Measurements from ENCODE around the gene ACOX1.

Gene ACOX1

GRCh38 chr17:76008208-76008607, 29.2 kb upstream of the ACOX1 start:
- no peak for DNase-seq

GRCh38 chr17:76007850-76008165, 28.8 kb upstream of the ACOX1 start:
- DNase-seq, result no peak

GRCh38 chr17:76007131-76007849, 28.3 kb upstream of the ACOX1 start:
- DNase-seq, result no peak

- peak; percentile 75 to 84 for DNase-seq
Measured at GRCh38 chr17:76005263-76006149, 26.5 kb upstream of the ACOX1 start.

DNA sequence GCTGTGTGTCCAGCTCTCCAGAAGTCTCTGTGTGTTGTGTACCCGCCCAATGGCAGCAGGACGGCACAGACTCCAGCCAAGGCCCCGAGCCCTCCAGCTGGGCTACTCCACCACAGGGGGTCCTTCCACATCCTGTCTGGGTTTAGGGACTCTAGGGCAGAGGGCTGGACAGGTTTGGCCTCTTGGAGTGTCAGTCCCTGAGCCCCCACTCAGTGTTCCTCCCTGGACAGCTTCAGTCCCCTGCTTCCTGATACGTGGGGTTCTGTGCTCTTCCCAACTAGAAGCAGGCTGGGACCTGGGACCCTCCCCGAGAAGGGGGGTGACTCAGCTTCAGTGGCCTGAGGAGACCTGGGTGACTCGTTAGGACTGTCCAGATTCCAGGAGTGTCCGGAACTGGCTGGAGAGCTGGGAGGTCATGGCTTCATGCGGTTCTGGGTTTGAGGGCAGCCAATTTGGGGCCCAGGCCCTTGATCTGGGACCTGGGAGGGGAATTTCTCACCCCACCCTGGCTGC, 25.8 kb upstream of the ACOX1 start:
- no peak for DNase-seq

DNA sequence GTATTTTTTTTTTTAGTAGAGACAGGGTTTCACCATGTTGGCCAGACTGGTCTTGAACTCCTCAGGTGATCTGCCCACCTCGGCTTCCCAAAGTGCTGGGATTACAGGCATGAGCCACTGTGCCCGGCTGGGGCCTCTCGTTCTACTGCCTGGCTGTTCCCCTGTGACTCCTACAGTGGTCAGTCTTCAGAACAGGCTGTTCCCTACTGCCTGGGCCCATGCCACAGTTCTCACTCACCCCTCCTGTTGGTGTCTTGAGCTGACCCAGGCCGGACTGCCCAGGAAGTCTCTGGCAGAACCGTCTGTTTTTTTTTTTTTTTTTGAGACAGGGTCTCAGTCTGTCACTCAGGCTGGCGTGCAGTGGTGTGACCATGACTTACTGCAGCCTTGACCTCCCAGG, 24.9 kb upstream of the ACOX1 start:
- DNase-seq, result no peak

- DNase-seq, result no peak
Measured at GRCh38 chr17:76002100-76002499, 23.1 kb upstream of the ACOX1 start.

GRCh38 chr17:76000755-76001521, 22.0 kb upstream of the ACOX1 start, which contains the start of gene CDK3:
Gene CDK3, plus strand, starts transcription at chr17:76000855. Its CDS starts 571 bp downstream, at chr17:76001426.
- no peak for DNase-seq

DNA sequence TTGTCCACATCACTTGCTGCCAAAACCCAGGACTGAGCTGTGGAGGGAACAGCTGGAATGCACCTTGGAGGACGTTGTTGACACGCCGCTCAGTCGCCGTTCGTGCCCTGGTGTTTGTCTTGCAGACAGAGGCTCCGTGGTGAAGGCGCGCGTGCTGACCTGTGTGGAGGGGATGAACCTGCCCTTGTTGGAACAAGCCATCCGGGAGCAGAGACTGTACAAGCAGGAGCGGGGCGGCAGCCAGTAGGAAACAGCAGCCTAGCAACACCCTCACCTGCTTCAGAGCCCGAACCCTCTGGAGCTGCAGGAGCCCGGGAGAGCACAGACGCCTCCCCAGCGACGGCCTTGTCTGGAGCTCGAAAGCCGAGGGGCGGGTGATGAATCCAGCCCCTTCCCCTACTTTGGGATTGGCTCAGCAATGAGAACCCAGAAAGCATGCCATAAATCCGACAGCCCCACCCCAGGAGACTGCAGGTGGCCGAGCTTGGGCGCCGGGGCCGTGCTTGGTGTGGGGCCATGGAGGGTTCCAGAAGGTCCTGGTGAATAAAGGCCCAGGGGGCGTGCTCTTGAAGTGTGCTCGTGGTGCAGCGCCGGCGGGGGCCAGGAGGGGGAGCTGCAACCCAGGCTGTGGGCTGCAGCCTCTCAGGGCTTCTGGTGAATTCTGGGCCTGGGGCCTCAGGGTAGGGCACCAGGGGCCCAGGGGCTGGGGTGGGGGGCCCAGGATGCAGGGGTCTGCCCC, 21.2 kb upstream of the ACOX1 start:
- peak; percentile 51 to 58 for DNase-seq

DNA sequence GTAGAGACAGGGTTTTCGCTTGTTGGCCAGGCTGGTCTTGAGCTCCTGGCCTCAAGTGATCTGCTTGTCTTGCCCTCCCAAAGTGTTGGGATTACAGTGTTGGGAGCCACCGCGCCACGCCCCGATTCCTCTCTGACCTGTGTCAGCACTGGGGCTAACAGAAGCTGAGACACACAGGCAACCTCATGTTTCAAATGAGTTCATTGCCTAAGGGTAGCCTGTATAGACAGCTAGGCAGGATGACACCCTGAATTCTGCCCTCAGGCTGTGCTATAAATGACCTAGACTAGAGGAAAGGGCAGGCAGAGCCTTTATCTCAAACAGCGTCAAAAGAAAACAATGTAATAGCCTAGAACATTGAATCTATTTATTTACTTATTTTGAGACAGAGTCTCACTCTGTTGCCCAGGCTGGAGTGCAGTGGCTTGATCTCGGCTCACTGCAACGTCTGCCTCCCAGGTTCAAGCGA, 19.4 kb upstream of the ACOX1 start:
- DNase-seq, result no peak

- no peak for DNase-seq
Measured at GRCh38 chr17:75996665-75997590, 18.0 kb upstream of the ACOX1 start.

- DNase-seq, result no peak
Measured at GRCh38 chr17:75995385-75995925, 16.5 kb upstream of the ACOX1 start.

DNA sequence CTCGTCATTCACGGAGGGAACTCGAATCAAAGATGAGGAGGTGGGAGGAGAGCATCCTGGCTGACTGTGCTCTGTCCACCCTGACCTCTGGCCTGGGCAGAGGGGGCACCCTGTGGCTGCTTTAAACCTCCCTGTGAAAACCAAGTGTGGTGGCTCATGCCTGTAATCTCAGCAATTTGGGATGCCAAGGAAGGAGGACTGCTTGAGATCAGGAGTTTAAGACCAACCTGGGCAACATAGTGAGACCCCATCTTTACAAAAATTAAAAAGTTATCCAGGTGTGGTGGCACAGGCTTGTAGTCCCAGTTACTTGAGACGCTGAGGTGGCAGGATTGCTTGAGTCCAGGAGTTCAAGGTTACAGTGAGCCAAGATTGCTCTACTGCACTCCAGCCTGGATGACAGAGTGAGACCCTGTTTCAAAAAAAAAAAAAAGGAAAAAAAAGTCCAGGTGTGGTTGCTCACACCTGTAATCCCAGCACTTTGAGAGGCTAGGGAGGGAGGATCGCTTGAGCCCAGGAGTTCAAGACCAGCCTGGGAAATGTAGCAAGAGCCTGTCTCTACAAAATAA, 15.9 kb upstream of the ACOX1 start:
- DNase-seq, result no peak

DNA sequence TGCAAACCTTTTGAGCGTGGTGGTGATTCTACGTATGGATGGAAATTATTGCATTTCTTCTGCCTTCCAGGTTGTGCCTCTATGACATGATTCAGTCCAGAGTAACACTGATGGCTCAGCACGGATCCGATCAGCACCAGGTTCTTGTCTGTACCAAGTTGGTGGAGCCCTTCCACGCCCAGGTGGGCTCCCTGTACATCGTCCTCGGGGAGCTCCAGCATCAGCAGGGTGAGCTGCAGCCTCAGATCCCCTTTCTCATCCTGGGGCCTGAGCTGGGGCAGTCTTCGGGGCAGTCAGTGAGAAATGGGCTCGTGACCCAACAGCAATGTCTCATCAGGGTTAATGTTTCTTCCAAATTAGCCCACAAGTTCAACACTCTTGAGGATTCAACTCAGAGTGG, 12.4 kb upstream of the ACOX1 start:
- no peak for DNase-seq

GRCh38 chr17:75987041-75987440, 8.1 kb upstream of the ACOX1 start:
- no peak for DNase-seq

GRCh38 chr17:75985986-75986385, 7.0 kb upstream of the ACOX1 start:
- DNase-seq, result no peak

GRCh38 chr17:75983501-75984181, 4.7 kb upstream of the ACOX1 start:
- no peak for DNase-seq

DNA sequence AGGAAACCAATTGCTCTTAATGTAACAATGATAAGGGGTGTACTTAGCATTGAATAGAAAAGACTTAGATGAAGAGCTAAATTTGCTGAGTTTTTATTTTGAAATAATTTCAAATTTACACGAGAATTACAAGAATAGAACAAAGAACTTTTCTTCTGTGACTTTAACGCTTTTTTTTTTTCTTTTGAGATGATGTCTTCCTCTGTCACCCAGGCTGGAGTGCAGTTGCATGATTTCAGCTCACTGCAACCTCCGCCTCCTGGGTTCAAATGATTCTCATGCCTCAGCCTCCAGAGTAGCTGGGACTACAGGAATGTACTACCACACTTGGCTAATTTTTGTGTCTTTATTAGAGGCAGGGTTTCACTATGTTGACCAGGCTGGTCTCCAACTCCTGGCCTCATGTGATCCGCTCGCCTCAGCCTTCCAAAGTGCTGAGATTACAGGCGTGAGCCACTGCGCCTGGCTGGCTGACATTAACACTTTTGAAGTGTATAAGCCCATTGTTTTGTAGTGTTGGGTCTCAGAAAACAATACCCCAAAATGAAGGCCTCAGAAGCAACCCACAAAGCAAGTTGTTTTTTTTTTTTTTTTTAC, 2.2 kb upstream of the ACOX1 start:
- DNase-seq, result no peak

GRCh38 chr17:75980188-75981018, 1.4 kb upstream of the ACOX1 start:
- DNase-seq, result no peak
